GF-D8 (cell line): ENCODE measurements around the gene CTNND2.

Experiments
- DNase-seq: peaks from one replicate; lab custom pipeline; 2025; lab: John Stamatoyannopoulos, UW

The CTNND2 gene

DNA sequence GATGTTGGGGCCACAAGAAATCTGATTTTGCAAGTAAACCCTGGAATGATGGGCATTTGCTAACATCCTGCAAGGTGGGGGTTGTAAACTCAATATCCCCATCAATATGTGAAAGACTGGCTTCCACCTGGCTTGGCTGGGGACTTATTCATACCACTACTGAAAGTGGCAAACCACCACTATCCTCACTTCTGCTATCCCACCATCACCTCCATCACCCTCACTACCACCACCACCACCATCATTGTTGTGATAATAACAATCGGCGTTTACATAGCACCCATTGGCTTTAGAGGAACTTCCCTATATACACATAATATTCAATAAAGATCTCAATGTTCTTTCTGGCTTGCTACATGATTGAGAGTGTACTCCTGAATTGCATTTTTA lies 918.5 kb downstream of the CTNND2 start:
- no peak for DNase-seq

DNA sequence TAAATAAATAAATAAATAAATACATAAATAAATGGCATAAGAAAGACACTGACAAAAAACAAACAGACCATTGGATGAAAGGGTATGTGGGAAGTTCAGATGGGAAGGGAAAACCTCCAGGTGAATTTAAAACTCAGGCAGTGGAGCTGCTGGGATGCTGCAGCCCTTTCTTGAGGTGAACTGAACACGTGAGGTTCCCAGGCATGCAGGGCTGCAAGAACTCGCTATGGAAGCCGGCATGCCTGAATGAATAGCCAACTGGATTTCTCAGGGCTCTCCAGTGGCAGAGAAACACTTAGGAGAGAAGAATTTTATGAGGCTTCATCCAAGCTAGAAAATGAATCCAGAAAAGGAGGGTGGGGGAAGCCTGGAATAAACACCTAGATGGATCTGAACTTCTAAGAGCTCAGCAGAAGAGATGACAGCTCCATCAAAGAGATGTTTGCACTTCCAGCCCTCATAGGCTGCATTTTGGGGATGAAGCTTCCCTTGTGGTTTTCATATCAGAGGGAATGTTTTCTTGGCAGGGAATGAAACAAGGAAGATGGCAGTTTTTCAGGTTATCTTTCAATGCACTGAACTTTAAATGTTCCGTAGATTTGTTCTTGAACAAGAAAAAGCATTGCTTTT lies 919.0 kb downstream of the CTNND2 start:
- no peak for DNase-seq

GRCh38 chr5:10984021-10984715 lies 920.1 kb downstream of the CTNND2 start:
- DNase-seq, result no peak

GRCh38 chr5:10982626-10983025 lies 921.6 kb downstream of the CTNND2 start:
- no peak for DNase-seq

- DNase-seq, result no peak
Measured at GRCh38 chr5:10981932-10982331, 922.3 kb downstream of the CTNND2 start.

GRCh38 chr5:10977011-10977410 lies 927.2 kb downstream of the CTNND2 start:
- no peak for DNase-seq

- no peak for DNase-seq
Measured at GRCh38 chr5:10975945-10976344, 928.3 kb downstream of the CTNND2 start.

DNA sequence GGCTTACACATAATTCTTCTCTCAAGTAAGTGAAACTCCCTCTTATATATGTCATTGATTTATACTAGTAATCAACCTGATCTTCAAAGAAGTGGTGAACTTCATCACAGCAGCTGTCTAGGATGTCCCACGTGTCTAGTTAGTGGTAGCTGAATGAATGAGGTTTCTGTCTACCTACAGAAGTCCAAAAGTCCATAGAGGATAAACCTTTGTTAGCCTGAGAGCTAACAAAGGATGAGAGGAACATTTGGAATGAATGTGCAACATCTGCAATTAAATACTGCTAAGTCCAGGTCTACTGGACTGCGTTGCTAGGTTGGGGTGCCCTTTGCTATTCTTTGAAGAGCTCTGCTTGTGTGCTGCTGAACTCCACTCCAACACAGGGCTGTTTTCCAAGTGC lies 929.4 kb downstream of the CTNND2 start:
- no peak for DNase-seq

DNA sequence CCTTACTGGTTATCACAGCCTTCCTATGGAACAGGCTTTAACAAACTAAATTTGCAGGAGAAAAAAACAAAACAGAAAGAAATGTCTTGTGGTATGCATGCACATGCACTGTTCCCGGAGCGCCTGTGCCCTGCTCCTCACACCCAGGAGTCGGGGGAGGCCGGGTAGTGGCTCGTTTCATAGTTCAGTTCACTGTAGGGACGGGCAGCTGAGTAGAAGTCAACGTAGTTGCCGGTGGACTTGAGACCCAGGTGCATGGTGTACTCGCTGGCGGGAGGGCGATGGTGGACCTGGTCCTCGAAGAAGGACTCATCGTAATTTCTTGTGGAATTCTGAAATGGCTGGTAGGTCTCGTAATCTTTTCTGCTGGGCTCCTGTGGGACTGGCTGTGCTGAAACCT lies 930.9 kb downstream of the CTNND2 start:
- DNase-seq, result no peak

- DNase-seq, result no peak
Measured at GRCh38 chr5:10969684-10970180, 934.5 kb downstream of the CTNND2 start.

- no peak for DNase-seq
Measured at GRCh38 chr5:10964806-10965205, 939.4 kb downstream of the CTNND2 start.

GRCh38 chr5:10958728-10959127 lies 945.5 kb downstream of the CTNND2 start:
- DNase-seq, result no peak

- no peak for DNase-seq
Measured at GRCh38 chr5:10949856-10950630, 954.2 kb downstream of the CTNND2 start.

- DNase-seq, result no peak
Measured at GRCh38 chr5:10946050-10946449, 958.2 kb downstream of the CTNND2 start.

DNA sequence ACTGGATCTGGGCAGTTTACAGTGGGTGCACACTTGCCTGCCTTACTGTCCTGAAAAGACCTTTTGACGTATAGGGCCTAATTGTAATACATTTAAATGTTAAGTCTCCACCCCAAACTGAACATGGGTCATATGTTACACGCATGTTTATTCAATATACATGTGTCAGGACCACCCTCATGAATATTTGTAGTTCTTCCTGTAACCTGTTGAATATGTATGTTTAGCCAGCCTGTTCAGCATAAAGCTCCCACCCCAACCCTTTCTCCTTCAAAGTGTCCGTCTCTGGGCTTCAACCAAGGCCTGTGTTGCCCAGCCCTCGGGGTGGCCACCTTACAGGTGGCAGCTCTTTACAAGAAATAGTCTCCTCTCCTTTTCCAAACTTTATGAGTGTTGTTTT lies 962.3 kb downstream of the CTNND2 start:
- no peak for DNase-seq

- DNase-seq, result no peak
Measured at GRCh38 chr5:10936081-10936855, 968.0 kb downstream of the CTNND2 start.

GRCh38 chr5:10935536-10935935 lies 968.7 kb downstream of the CTNND2 start:
- no peak for DNase-seq

GRCh38 chr5:10934783-10935355 lies 969.4 kb downstream of the CTNND2 start:
- no peak for DNase-seq

DNA sequence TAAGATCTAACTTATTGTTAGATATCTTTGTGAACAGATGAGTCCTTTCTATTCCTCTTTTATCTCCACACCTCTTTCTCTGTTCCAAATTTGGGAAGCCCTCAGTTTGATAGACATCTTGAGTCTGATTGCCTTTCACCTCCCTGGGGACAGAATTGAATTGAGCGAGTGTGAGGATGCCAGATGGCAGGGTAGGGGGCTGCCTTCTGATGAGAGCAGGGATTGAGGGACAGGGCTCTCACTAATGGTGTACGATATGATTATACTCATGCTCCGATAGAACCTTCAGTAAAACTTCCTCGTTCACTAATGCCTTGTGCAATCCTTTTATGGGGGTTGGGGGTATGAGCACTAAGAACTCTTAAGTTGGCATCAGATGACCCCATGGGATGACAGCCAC lies 971.1 kb downstream of the CTNND2 start:
- no peak for DNase-seq

DNA sequence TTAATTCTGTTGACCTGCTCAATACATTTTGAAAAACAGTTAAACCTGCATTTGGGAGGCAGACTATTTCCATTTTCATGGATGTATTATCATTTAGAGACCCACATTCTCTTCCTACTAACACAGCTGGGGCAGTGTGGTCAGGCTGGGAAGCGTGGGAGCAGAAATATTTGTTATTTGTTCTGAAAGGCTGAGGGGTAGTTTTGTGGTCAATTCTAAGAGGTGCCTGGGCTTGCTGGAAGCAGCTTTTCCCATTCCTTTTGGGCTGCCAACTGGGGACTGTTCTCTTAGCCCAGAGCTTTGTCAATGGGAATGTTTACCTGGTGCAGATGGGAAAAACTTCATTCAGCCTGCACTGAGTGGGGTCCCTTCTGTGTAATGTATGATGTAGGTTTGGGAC lies 971.8 kb downstream of the CTNND2 start:
- no peak for DNase-seq

GRCh38 chr5:10927608-10928007 lies 976.6 kb downstream of the CTNND2 start:
- DNase-seq, result no peak

GRCh38 chr5:10923310-10923709 lies 980.9 kb downstream of the CTNND2 start:
- DNase-seq, result no peak
